Superior temporal gyrus (tissue), 1 donor: Measurements from ENCODE around the gene VAC14.
"Not testable (repeated sequence)": the region's sequence is repeated elsewhere in the genome, so short reads cannot be mapped to it uniquely, and the experiment has no call there.

Experiments used
- DNase-seq: peaks from one replicate; pipeline ENCODE4 v3.0.0-alpha.2; 2016; ENCODE audit errors: extremely low spot score

The VAC14 gene

GRCh38 chr16:70646260-70647241 is 154.4 kb downstream of the VAC14 start, which contains the start of gene IL34:
TSS of gene IL34 (plus strand) at chr16:70646559. CDS start at chr16:70646948, 389 bp downstream.
- peak; percentile 65 for DNase-seq

- no peak for DNase-seq
Observed at GRCh38 chr16:70644763-70645597, 156.0 kb downstream of the VAC14 start.

- not testable (repeated sequence) for DNase-seq
Observed at GRCh38 chr16:70643264-70643663, 157.7 kb downstream of the VAC14 start.

- no peak for DNase-seq
Observed at GRCh38 chr16:70642633-70643032, 158.3 kb downstream of the VAC14 start.

- no peak for DNase-seq
Observed at GRCh38 chr16:70638814-70639792, 161.9 kb downstream of the VAC14 start.
